Activated effector memory CD4-positive, alpha-beta T cell treated with Interleukin-2 at 50 U/mL for 16 hours (primary cell): Measurements from ENCODE around the gene WARS2.

ENCODE experiments used
- DNase-seq: peaks from one replicate; pipeline ENCODE4 v3.0.0-alpha.2; 2020

The WARS2 gene

DNA sequence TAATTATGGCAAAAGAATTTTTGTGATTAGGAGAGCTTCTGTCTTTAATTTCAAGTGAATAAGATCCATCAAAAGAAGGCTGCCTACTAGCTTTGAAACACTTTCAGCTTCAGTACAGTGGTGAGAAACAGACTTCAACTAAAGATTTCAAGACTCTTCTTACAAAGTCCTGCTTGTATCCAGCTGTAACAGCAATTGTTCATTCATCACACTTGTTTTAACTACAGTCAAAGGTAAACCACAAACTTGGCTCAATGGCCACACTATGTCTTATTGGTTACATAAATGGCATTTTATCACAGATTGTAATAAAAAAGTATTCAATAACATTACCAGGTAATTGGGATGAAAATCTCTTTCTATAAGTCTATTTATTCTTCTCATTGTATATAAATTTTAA is 59.2 kb downstream of the WARS2 start:
- DNase-seq = no peak

DNA sequence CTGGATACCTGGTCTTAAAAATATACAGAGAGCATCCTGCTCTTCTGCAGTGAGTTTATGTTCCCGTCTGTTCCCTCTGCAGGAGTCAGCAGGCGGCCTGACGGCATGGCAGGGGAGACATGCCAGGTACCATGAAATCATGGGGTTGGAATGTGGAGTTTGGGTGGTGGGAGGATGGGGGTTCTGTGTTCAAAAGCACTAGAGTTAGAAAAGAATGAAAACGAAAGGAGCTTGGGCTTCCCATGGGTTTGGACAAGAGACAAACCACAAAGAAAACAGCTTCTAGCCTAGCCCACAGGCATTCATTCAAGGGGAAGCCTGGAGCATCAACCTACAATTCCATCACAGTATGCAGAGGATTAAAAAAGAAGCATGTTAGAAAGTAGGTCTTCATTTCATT is 59.9 kb downstream of the WARS2 start:
- no peak for DNase-seq

DNA sequence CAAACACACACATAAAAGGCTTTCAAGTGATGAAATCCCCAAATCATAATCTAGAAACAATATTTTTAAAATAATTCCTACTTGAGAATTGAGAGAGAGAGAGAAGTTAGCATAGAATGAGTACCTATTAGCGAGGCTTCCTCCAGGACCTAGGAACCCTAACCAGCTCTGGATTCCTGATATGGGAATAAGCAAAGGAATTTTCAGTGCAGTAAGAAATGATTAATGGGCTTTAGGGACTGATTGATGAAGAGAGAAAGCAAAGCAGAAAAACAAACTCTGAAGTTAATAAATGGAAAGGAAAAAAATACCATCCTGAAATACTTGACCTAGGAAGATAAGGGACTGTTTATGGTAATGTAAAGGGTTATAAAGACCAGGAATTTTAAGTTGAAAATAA is 60.6 kb downstream of the WARS2 start:
- DNase-seq = no peak

DNA sequence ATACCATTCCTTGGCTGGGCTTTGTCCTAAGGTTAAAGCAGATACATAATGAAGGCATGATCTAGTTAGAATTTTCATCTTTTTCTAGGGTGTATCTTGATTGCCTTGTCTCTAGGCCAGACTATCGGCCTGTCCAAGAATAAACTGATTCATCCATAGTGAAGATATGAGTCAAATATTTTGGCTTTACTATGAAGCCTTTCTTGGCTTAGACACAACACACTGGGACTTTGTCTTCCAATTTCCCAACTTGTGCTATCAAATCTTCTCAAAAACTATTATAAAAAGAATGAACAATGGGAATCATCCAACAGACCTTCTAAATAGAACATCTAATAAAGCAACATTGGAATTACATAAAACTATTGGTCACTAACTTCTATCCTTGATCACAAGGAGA is 64.8 kb downstream of the WARS2 start:
- DNase-seq = no peak

DNA sequence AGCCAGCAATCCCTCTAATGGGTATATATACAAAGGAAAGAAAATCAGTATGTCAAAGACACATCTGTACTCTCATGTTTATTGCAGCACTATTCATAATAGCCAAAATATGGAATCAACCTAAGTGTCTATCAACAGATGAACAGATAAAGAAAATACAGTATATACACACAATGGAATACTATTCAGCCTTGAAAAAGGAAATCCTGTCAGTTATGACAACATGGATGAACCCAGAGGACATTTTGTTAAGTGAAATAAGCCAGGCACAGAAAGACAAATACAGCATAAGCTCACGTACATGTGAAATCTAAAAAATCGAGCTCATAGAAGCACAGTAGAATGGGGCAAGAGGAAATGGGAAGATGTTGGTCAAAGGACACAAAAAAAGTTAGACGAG is 69.1 kb downstream of the WARS2 start:
- DNase-seq = no peak

DNA sequence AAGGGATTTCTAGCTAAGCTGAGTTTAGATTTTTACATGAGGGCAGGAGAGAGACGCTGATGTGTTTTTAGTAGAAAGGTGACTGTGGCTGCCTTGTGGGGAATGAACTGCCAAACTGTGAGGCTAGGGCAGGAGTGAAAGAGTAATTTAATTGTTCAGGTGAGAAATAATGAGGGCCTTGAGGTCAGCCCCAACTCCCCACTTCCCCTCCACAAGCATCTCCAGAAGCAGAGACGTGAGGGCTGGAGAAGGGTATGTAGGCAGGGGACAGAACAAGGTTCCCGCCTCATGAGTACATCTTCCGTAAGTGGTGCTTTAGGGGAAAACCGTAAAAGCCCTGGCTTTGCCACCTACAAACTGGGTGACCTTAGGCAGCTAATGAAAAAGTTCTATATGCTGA is 70.8 kb downstream of the WARS2 start:
- no peak for DNase-seq

DNA sequence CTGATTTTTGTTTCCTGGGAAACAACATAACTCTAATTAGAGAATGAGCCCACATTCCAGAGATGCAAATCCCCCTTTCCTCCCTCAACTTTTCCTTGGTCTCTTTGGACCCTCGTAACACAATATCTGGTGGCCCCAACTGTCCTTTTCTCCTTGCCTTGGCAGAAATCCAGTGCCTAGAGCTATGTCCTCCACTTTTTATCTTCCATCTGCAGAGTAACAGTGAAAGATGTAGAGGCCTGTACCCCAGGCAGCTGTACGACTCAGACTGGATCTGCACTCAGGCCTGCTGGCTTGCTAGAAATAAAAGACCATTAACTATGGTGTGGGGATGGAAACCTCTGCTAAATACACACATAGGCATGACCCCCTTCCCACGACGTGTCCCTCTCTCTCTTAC is 72.0 kb downstream of the WARS2 start:
- DNase-seq = no peak

DNA sequence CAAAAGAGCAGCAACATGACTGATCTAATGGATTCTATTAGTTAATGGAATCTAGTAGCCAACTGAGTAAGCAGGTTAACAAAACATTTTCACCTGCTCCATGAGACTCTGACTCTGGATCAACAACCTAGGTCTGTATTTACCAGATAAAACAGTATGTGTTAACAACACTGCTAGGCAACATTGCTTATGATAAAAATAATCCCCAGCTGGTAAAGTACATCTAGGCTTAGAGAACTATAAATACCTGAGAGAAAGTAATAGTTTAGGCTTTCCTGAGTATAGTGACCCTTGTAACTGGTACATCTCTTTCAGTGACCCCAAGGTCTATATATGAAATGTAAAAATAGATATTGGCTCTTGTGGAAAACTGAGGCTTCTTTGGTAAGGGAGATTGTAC is 78.8 kb downstream of the WARS2 start:
- no peak for DNase-seq

DNA sequence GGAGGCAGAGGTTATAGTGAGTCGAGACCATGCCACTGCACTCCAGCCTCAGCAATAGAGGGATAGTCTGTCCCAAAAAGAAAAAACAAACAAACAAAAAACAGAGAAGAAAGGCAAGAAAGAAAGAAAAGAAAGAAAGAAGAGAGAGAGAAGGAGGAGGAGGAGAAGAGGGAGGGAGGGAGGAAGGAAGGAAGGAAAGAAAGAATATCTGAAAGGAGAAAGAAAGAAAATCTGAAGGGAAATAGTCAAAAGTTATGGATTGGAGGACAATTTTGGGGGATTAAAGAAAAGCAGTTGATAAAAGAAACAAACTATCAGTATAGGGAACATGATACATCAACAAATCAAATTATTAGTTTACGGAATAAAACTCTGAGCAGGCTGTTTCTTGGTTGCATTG is 84.9 kb downstream of the WARS2 start:
- no peak for DNase-seq

DNA sequence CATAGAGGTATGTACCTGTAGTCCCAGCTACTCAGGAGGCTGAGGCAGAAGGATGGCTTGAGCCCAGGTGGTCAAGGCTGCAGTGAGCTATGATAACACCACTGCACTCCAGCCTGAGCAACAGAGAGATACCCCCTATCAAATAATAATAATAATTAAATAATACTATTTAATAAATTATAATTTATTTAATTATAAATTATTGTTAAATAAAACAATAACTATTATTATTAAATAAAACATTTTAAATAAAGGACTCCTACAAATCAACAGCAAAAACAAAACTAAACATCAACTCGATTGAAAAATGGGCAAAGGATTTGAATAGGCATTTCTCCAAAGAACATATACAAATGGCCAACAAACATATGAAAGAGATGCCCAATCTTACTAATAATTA is 86.5 kb downstream of the WARS2 start:
- no peak for DNase-seq

DNA sequence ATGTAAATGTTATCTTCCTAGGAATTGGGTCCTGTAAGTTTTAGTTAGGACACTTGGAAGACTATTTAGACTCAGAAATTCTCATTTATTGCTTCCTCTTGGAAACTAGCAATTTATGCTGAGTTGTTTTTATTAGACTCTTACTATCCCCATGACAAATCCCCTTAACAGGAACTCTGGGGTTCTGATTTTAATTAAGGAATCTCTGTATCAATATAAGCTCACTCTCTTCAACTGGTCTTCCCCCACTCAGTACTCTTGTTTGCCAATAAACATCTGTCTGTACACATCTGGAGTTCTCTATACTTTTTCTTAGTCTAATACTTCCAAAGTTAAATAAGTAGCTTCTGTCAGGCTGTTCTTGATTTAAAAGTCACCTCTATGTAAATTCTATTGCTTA is 88.2 kb downstream of the WARS2 start:
- no peak for DNase-seq

DNA sequence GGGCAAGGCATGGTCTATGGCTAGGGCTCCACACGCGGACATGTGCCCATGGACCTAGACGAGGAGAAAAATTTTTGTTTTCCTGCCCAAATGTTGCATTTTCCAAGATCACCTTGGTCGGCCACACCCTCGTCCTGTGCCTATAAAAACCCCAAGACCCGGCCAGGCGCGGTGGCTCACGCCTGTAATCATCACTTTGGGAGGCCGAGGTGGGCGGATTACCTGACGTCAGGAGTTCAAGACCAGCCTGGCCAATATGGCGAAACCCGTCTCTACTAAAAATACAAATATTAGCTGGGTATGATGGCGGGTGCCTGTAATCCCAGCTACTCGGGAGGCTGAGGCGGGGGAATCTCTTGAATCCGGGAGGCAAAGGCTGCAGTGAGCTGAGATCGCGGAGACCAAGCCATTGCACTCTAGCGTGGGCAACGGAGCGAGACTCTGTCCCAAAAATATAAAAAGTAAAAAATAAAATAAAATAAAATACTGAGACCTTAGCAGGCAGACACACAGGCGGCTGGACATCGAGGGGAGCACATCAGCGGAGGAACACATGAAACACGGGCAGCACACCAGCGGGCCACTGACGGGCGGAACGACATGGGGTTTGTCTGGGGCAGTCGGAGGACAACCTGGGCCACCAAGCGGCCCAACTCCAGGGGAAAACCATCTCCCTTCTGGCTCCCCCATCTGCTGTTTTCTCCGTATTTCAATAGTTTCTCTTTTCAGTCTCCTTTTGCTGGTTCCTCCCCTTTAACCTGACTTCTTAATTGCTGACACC is 91.6 kb downstream of the WARS2 start:
- no peak for DNase-seq

DNA sequence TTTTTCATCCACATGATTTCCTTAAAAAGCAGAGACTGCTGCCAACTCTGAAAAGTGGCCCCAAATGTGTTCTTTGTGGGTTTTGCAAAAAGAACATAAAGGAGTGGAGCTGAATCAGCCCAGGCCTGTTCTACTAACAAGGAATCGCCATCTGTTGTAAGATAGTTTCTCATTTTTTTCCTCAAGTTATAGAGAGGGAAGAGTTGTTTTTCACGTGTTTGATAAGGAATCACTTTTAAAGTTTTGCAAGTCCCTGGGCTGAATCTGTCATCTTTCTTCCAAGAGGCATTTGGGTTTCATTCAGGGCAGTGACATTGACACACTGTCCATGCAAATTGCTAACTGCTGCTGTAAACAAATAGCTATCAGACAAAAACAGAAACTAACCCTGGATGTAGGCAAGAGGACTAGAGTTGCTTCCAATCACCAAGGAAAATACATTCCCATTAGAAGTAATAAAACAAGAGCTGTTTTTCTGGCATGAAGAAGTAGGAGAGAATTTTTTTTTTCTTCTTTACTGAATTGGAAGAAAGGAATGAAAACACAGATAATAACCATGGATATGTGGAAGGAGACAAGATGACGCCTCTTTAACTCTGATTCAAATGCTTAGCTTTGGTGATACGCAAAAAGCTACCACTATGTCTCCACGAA is 93.5 kb downstream of the WARS2 start:
- no peak for DNase-seq

DNA sequence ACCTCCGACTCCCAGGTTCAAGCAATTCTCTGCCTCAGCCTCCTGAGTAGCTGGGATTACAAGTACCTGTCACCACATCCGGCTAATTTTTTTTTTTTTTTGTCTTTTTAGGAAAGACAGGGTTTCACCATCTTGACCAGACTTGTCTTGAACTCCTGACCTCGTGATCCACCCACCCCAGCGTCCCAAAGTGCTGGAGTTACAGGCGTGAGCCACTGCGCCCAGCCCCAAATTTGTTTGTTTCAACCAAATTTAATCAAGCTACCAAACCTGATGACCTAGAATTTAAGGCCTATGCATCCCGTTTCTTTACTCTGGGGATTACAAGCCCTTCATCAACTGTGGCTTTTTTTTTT is 94.0 kb downstream of the WARS2 start:
- DNase-seq = no peak

DNA sequence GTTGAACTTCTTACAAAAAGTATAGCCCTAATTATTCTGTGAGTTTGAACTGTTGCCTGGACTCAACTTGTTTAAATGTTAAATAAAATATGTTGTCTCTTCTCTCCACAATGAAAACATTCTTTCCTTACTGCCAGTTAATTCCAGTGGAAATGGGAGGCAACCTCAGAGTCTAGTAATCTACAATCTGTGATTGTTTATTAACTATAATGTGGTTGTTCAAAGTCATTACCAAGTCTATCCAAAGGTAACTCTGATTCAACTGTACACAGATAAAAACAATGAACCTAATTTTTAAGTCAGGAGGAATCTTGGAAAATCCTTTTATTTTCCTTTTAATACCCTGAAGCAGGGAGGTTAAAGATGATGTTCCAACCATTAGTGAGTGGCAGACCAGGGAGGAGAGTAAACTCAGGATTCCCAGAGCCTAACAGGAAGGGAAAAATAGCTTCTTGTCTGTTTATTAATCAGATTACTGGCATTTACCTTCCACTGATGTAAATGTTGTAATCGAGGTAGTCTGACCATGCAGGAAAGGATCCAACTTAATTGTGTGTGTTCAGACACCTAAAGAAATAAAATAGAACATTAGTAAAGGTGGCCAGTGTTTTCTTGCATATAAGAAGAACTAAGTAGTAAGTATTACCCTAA is 95.2 kb downstream of the WARS2 start:
- DNase-seq = no peak

DNA sequence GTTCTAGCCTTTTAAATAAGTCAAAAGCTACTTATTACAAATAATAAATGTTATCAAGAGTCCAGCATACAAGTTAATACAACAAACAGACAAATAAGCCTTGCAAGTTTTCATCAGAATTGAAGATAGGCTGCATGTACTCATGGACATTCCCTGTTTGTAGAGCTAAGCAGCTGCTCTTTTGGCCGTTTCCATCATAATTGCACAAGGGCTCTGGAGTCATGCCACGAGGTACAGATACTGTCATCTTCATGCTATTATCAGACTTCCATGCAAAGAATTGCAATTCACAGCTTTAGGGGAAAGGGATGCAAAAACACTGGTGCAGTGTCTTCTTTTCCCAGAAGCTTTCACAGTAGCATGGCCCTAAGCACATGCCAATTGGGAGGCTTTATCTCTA is 99.5 kb downstream of the WARS2 start:
- DNase-seq = no peak

DNA sequence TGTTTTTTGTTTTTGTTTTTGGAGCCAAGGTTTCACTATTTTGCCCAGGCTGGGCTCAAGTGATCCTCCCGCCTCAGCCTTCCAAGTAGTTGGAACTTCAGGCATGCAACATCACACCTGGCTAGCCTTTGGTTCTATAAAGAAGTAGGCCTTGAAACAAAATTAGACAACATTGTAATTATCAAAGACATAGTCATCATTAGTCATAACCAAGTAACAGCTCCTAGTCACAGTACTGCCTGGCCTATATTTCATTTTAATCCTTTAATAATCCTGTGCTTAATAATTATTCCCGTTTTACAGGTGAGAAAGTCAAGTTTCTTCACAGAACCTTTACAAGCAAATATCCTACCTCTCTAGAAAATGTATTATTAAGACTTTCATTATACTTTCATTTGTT is 100.0 kb downstream of the WARS2 start:
- DNase-seq = no peak

DNA sequence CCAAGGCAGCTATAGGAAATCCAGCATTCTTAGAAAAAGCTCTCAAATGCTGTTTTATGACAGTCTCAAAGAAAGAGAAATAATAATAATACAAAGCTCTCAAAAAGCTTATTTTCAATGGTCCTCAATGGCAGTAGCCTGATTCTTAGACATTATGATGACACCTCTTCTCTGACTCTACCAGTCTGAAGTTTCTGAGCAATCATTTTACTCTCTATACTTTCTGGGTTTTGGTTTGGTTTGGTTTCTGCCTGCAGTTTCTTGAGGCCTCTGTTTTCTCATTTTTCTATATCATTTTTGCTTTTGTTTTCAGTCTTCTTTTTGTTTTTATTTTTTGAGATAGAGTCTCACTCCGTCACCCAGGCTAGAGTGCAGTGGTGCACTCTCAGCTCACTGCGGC is 102.1 kb downstream of the WARS2 start:
- DNase-seq = no peak

DNA sequence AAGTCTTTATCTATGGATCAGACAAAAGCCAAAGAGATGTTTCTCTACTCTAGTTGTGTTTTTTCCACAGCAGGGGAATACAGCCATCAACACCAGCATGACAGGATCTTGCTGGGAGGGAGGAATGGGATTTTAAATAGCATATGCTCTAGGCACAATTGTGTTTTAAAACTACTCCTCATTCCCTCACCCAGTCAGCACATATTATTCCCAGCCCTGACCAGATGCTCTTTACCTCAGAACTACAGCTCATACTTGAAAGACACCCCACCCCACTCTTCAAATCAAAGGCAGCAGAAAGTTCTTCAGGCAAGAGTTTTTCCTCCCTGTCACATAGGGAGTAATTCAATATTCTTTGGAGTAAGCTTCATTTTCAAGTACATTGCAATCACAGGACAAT is 106.1 kb downstream of the WARS2 start:
- no peak for DNase-seq

DNA sequence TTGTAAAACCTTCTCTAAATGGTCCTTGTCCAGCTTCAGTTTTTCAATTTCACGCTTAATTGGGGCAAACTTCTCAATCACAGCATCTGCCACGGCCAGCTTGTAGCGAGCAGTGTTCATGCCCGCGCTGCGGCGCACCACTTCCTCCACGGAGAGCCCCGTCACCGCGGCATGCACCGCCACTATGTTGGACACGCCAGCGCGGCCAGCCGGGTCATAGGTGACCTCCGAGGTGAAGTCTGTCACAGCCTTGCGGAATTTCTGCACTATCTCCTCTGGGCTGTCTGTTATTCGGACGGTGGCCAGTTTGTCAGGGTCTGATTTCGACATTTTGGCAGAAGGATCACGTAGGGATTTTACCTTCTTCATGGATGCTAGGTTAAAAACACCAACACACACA is 107.5 kb downstream of the WARS2 start:
- DNase-seq = no peak

DNA sequence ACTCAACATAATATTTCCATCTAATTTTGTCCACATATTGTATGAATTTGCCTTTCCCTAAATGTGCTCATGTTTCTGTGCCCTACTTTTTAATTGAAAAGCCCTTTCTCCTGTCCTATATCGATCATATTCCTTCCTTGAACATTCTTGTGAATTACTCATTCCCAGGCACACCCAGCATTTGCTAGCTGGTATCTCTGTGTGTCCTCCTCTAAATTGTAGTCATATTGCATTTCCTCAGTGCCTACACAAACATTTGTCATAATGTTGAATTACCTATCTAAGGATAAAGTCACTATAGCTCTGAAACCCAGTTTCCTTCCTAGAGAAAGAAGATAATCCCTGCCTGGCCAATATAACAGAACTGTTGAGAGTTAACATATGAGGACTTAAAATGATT is 112.7 kb downstream of the WARS2 start:
- no peak for DNase-seq

DNA sequence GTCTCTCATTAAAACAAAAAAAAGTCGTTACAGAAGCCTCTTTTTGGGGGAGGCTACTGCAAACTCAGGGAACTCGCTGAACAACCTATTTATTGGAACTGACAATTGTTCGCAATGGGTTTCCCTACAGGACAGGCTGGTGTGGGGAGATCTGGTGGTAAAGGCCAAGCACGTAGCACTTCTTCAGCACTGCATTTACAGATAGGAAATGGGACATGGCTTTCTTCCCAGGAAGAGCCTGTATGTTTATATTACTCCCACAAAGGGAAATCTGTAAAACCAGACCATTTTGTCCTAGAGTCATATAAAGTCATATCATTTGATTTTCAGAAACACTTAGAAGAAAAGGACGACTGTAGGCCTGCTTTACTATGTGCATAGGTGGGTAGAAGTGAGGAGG is 113.5 kb downstream of the WARS2 start:
- DNase-seq = no peak

DNA sequence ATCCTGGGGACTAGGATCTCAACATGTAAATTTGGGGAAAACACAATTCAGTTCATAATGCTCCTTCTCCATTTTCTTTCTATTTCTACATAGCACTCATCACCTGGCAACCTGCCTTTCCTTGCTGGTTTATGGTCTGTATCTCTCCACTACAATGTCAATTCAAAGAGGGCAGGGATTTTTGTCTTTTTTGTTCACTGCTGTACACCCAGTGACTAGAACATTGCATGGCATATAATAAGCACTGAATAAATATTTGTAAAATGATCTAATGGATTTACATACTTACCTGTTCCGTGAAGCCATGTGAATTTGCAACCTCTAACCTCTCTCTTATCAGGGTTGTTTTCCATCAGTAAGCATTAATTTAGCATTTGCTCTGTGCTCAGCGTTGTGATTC is 124.9 kb downstream of the WARS2 start:
- no peak for DNase-seq

DNA sequence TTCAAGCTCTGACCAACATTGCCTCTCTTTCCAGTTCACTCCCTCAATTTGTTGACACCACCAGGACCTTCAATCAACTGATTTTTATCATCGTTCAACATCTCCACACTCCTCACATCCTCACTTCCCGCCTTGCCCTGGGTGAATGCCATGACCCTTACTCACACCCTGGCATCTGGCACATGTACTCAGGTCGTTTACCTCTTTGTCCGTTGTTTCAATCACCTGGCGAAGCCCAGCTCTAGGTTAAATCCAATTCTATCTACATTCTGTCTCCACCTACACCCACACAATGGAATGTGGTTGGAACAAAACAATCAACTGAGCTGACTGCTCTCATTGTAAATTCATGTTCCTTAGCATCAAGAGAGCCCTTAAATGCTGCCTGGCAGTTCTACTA is 128.1 kb downstream of the WARS2 start:
- no peak for DNase-seq

DNA sequence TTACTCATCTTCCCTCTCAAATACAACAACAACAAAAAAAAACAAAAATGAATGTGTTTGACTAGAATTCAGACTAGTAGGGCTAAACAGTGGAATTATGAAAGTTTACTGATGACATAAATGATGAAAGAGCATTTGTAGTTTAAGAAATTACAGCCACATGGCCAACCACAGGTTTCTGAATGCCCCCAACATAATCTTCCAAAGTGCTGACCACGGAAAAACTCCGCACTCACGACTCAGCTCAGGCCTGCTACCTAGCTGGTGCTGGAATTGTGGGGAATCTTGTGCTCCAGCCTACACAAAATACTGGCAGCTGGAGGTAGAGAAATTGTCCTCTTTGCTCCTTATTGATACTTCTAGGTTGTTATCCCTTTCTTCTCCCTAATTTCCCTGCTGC is 128.7 kb downstream of the WARS2 start:
- DNase-seq = no peak
